Thyroid gland (tissue), 4 donors: ENCODE results near the gene STAC.

ENCODE experiments used
- CTCF ChIP-seq, 6 experiments: fragments of 200-600 bp in 3 of 6; fragments of 450-650 bp in 3 of 6; sonication (generic) in 3 of 6; IDR thresholded peaks; one replicate each; pipeline ENCODE4 v1.5.1; 2016 to 2019; ENCODE audit warnings: antibody characterized with exemption in 6 of 6, mild to moderate bottlenecking in 2 of 6, inconsistent platforms in 1 of 6, moderate library complexity in 1 of 6
- POLR2A ChIP-seq, 2 donors: fragments of 450-650 bp; IDR thresholded peaks; one replicate each; pipeline ENCODE4 v1.6.1; 2017; ENCODE audit warnings: antibody characterized with exemption in 2 of 2, mild to moderate bottlenecking in 2 of 2, moderate library complexity in 1 of 2

GRCh38 chr3:36557021-36557707, 176.9 kb downstream of the STAC start:
- TF ChIP-seq CTCF (IDR thresholded peaks at IDR 0.05) (no peak), POLR2A (IDR thresholded peaks at IDR 0.05) (no peak)
